HCT116 (cell line): ENCODE data around the gene SLC30A4. TPM values are rescaled to one million over a fixed set of nuclear protein-coding genes. Genes with fewer than 3 reads are reported as not detected.
A peak's percentile ranks its signal among the peaks of the same experiment; 100 is the strongest.

Source experiments
- ATAC-seq: fragments of 200-7000 bp; cut with Tn5 transposase; 2 replicates; pipeline ENCODE4 v1.9.1; 2020; ENCODE audit warnings: mild to moderate bottlenecking, moderate library complexity
- BruUV-seq: library from RNA; stranded (reverse); fragments of 400-500 nt; replicated peaks from 2 replicates; lab custom pipeline; 2021; lab: Mats Ljungman, UMichigan
- CTCF ChIA-PET: fragments of 300-600 bp; sonication (Branson Sonifier 250); formaldehyde crosslinking; loops from one replicate; lab custom pipeline; 2021; ENCODE audit warnings: antibody characterized with exemption; lab: Charles Lee
- POLR2A ChIA-PET: fragments of 300-600, 350-600 bp; sonication (Branson Sonifier 250); formaldehyde crosslinking; loops from one replicate; lab custom pipeline; 2021; ENCODE audit warnings: antibody characterized with exemption; lab: Charles Lee
- RAD21 ChIA-PET, 2 experiments: fragments of 300-600 bp; sonication (Branson Sonifier 250); formaldehyde crosslinking; loops; one replicate each; lab custom pipeline; 2023; ENCODE audit warnings: low total read pairs in 2 of 2; ENCODE audit not compliant: uncharacterized antibody in 2 of 2, unreplicated experiment in 2 of 2, low non-redundant PET in 1 of 2; lab: Charles Lee
- DNase-seq: peaks from one replicate; pipeline ENCODE4 v3.0.0-alpha.2; 2010; ENCODE audit warnings: low read depth, low spot score
- H2AFZ ChIP-seq: fragments of 200-600 bp; shearing (Covaris generic), sonication (generic); 2 replicates; pipeline ENCODE4 v1.6.1; 2017; ENCODE audit warnings: low read depth, mixed run types, mixed read lengths, antibody characterized with exemption, low read length; ENCODE audit not compliant: poor library complexity, severe bottlenecking
- H3K27ac ChIP-seq: 2 replicates; pipeline ENCODE4 v1.5.1; 2012; ENCODE audit warnings: low read depth, low read length
- H3K27me3 ChIP-seq: fragments of 200-600 bp; sonication (generic); 2 replicates; pipeline ENCODE4 v1.6.1; 2016; ENCODE audit warnings: mixed run types, low read length, mixed read lengths; ENCODE audit not compliant: insufficient read depth
- H3K36me3 ChIP-seq, 2 experiments: fragments of 200-500 bp in 1 of 2; fragments of 200-600 bp in 1 of 2; sonication (Bioruptor generic) in 1 of 2; sonication (generic) in 1 of 2; 2 replicates each; pipeline versions ENCODE4 v1.5.1 to v1.6.1; 2014 to 2016; ENCODE audit warnings: low read length in 2 of 2, inconsistent platforms in 1 of 2, mixed read lengths in 1 of 2, mixed run types in 1 of 2; ENCODE audit not compliant: insufficient read depth in 2 of 2, control insufficient read depth in 1 of 2
- H3K4me1 ChIP-seq, 2 experiments: fragments of 200-600 bp in 1 of 2; sonication (generic) in 1 of 2; 2 replicates each; pipeline versions ENCODE4 v1.5.1 to v1.6.1; 2012 to 2017; ENCODE audit warnings: low read length in 2 of 2, inconsistent platforms in 1 of 2, mild to moderate bottlenecking in 1 of 2, mixed read lengths in 1 of 2, mixed run types in 1 of 2, moderate library complexity in 1 of 2; ENCODE audit not compliant: insufficient read depth in 2 of 2, control insufficient read depth in 1 of 2
- H3K4me2 ChIP-seq: fragments of 200-600 bp; sonication (generic); 2 replicates; pipeline ENCODE4 v1.6.1; 2017; ENCODE audit warnings: mixed run types, low read length, mixed read lengths
- H3K4me3 ChIP-seq, 2 experiments: fragments of 200-600 bp in 1 of 2; sonication (generic) in 1 of 2; replicated peaks in 1 of 2; 2 replicates each; pipeline ENCODE4 v1.5.1; 2011 to 2016; ENCODE audit warnings: low read length in 2 of 2, control low read depth in 1 of 2, low read depth in 1 of 2, mild to moderate bottlenecking in 1 of 2, mixed read lengths in 1 of 2, mixed run types in 1 of 2
- H3K79me2 ChIP-seq: fragments of 200-600 bp; sonication (generic); 2 replicates; pipeline ENCODE4 v1.6.1; 2017; ENCODE audit warnings: mild to moderate bottlenecking, mixed run types, low read length, moderate library complexity, mixed read lengths; ENCODE audit not compliant: insufficient read depth
- H3K9ac ChIP-seq: fragments of 200-600 bp; sonication (generic); 2 replicates; pipeline ENCODE4 v1.6.1; 2016; ENCODE audit warnings: low read length, mixed read lengths
- H3K9me2 ChIP-seq: fragments of 200-600 bp; sonication (generic), shearing (Covaris generic); 2 replicates; pipeline ENCODE4 v1.6.1; 2017; ENCODE audit warnings: mixed run types, mild to moderate bottlenecking, moderate library complexity; ENCODE audit not compliant: insufficient read depth
- H3K9me3 ChIP-seq, 2 experiments: fragments of 200-500 bp in 1 of 2; fragments of 200-600 bp in 1 of 2; sonication (Bioruptor generic) in 1 of 2; sonication (generic) in 1 of 2; 2 replicates each; pipeline ENCODE4 v1.6.1; 2014 to 2017; ENCODE audit warnings: low read length in 2 of 2, mixed read lengths in 2 of 2, inconsistent platforms in 1 of 2, low read depth in 1 of 2, mild to moderate bottlenecking in 1 of 2, mixed run types in 1 of 2, moderate library complexity in 1 of 2; ENCODE audit not compliant: control insufficient read depth in 1 of 2, insufficient read depth in 1 of 2
- H4K20me1 ChIP-seq: fragments of 200-600 bp; sonication (generic), shearing (Covaris generic); 2 replicates; pipeline ENCODE4 v1.6.1; 2017; ENCODE audit warnings: mixed run types, mild to moderate bottlenecking, moderate library complexity; ENCODE audit not compliant: insufficient read depth
- CEBPB ChIP-seq: IDR thresholded peaks from 2 replicates; pipeline ENCODE4 v1.6.1; 2012; ENCODE audit warnings: low read depth
- CTCF ChIP-seq, 3 experiments: fragments of 200-600 bp in 1 of 3; sonication (generic) in 1 of 3; IDR thresholded peaks in 2 of 3; conservative IDR thresholded peaks in 1 of 3; 2 replicates each; pipeline ENCODE4 v1.5.1; 2012 to 2017; ENCODE audit warnings: low read depth in 2 of 3, low read length in 2 of 3, antibody characterized with exemption in 1 of 3, borderline replicate concordance in 1 of 3, control low read depth in 1 of 3, mild to moderate bottlenecking in 1 of 3, mixed read lengths in 1 of 3, mixed run types in 1 of 3, moderate library complexity in 1 of 3; ENCODE audit not compliant: insufficient read depth in 1 of 3
- EZH2 ChIP-seq: fragments of 200-600 bp; sonication (generic); IDR thresholded peaks from 2 replicates; pipeline ENCODE4 v1.6.1; 2017; ENCODE audit warnings: antibody characterized with exemption, mixed run types
- EZH2phosphoT487 ChIP-seq: fragments of 200-600 bp; IDR thresholded peaks from 2 replicates; pipeline ENCODE4 v1.6.1; 2018; ENCODE audit warnings: antibody characterized with exemption, borderline replicate concordance
- MAX ChIP-seq: IDR thresholded peaks from 2 replicates; pipeline ENCODE4 v1.6.1; 2012
- RAD21 ChIP-seq: IDR thresholded peaks from 2 replicates; pipeline ENCODE4 v1.6.1; 2012; ENCODE audit warnings: low read depth, mild to moderate bottlenecking
- REST ChIP-seq: IDR thresholded peaks from 2 replicates; pipeline ENCODE4 v1.6.1; 2012; ENCODE audit warnings: low read depth
- SP1 ChIP-seq: IDR thresholded peaks from 2 replicates; pipeline ENCODE4 v1.6.1; 2012; ENCODE audit warnings: low read depth
- TCF7L2 ChIP-seq: IDR thresholded peaks from 2 replicates; pipeline ENCODE4 v1.7.0; 2011; ENCODE audit warnings: borderline replicate concordance, inconsistent platforms; ENCODE audit not compliant: insufficient read depth, insufficient read length; ENCODE audit errors: extremely low read depth
- YY1 ChIP-seq: IDR thresholded peaks from 2 replicates; pipeline ENCODE4 v1.6.1; 2011; ENCODE audit warnings: low read length, low read depth, moderate library complexity, mild to moderate bottlenecking; ENCODE audit not compliant: insufficient replicate concordance; ENCODE audit errors: extremely low read depth
- intact Hi-C: fragments of 100-400 bp; cut with micrococcal nuclease; formaldehyde crosslinking; loops from 2 replicates; pipeline ENCODE4 v1.10.0; 2022
- total RNA-seq: library from RNA; stranded (reverse); gene quantifications from one replicate; pipeline ENCODE4 v1.2.1, GENCODE V29; 2021; ENCODE audit not compliant: unreplicated experiment

The SLC30A4 gene
- total RNA-seq, 1 experiment from 2014 or later = 2.7 TPM

- POLR2A ChIA-PET = no interaction called here
- TF ChIP-seq YY1 (peak; percentile 17), CEBPB (no peak), MAX (no peak), RAD21 (peak; percentile 70), EZH2phosphoT487 (no peak), EZH2 (no peak), SP1 (no peak), REST (no peak), TCF7L2 (no peak), CTCF (IDR thresholded peaks at IDR 0.05 in 2 of 3, conservative IDR thresholded peaks at IDR 0.05 in 1 of 3; ENCODE audit: borderline replicate concordance in 1 of 3, insufficient read depth in 1 of 3, low read depth in 2 of 3, low read length in 2 of 3) (peak; percentile 77 to 81 (median 81))
- TF ChIP-seq, all 23 proteins: peak for 3
- H3K9me2 ChIP-seq = no peaks in the 10 kb centered on the region
- DNase-seq = no peak
- H2AFZ ChIP-seq = peak overlapping the region; percentile 100
- ChIA-PET RAD21 (interaction anchor here in 1 of 2 experiments (1.8 kb wide), 1 partner anchor 155 kb away, joined by 7 read pairs; no protein-coding TSS in a partner anchor), CTCF (interaction anchor here (0.9 to 3.6 kb wide), 8 partner anchors 11 to 341 kb away, joined by 3 to 82 read pairs (median 13); no protein-coding TSS in a partner anchor)
- intact Hi-C loops = loop anchor here (1.0 to 2.0 kb wide), 3 partner anchors 155 to 296 kb away; no protein-coding TSS in a partner anchor
- H3K79me2 ChIP-seq = no peaks in the 10 kb centered on the region
- H4K20me1 ChIP-seq = no peaks in the 10 kb centered on the region
- BruUV-seq = no TSS peak
- H3K9me3 ChIP-seq = no peaks in the 10 kb centered on the region; a peak in 1 of 4 replicates
- H3K9ac ChIP-seq = no peak overlapping the region
- peaks cover 28 to 49% of the 10 kb centered on the region in 2 experiments for H3K4me1 ChIP-seq
- no peaks in the 10 kb centered on the region for H3K27me3 ChIP-seq
- ATAC-seq = no peak
- no peak overlapping the region for H3K27ac ChIP-seq
- H3K4me2 ChIP-seq = peak overlapping the region; percentile 75
- no peaks in the 10 kb centered on the region for H3K36me3 ChIP-seq
- peak overlapping the region; percentile 42 to 48 for H3K4me3 ChIP-seq
Observed at GRCh38 chr15:45458746-45459403, 63.7 kb downstream of the SLC30A4 start.
